Activated naive CD8-positive, alpha-beta T cell (primary cell): ENCODE results near the gene AAMDC.

Experiments used
- H3K27ac Mint-ChIP-seq: one replicate; pipeline ENCODE4 v1.8.0; 2021; ENCODE audit warnings: mixed read lengths
- H3K27me3 Mint-ChIP-seq: one replicate; pipeline ENCODE4 v1.8.0; 2021; ENCODE audit warnings: mixed read lengths
- H3K36me3 Mint-ChIP-seq: one replicate; pipeline ENCODE4 v1.8.0; 2021; ENCODE audit warnings: mixed read lengths
- H3K4me1 Mint-ChIP-seq: one replicate; pipeline ENCODE4 v1.8.0; 2021; ENCODE audit warnings: low read depth, mixed read lengths
- H3K4me3 Mint-ChIP-seq: one replicate; pipeline ENCODE4 v1.8.0; 2021; ENCODE audit warnings: mild to moderate bottlenecking, mixed read lengths
- H3K9me3 Mint-ChIP-seq: one replicate; pipeline ENCODE4 v1.8.0; 2021; ENCODE audit warnings: low read depth, mixed read lengths

Gene AAMDC

DNA sequence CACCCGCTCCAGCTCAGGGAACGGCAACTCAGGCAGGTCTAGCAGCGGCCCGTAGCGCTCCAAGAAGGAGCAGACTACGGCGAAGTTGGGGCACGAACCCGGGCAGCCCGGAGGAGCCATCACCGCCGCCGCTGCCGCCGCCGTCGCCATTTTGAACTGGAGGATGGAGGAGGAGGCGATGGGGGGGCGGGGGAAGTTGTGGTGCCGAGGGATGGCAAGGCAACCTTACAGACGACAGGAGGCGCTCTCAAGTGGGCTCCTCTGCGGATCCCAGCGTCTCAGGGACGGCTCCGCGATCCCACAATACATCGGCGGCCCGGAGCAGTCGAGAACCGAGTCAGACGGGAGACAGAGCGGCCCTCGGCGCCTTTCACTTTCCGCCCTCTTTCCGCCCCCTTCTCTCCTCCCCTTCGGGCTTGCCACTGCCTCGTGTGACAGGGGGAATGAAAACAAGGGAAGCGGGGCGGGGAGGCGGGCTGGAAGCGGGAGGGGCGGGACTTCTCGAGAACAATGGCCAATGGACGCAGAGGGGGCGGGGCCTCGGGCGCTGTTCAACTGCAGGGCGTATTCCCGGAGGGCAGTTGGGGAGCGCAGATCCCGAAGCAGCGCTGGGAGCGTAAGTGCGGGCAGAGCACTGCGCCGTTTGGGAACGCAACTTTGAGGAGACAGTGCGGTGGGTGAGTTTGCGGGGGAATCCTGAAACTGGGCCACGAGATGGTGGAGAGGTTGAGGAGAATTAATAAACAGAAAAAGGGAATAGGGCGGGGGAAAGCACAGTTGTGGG is at the start of gene AAMDC, which contains the start of gene RSF1:
Gene AAMDC, plus strand, starts transcription at position 580 of the 784 bp plus-strand sequence. CDS start 21,353 bp downstream, outside the sequence.
Gene RSF1, minus strand, starts transcription at position 158 of the 784 bp plus-strand sequence. Its CDS starts 8 bp downstream, at position 150.
- Mint-ChIP-seq H3K27ac (peak within 1 kb of the TSS; percentile 94), H3K36me3 (peaks cover 4% of the 10 kb centered on the region), H3K9me3 (no peaks in the 10 kb centered on the region), H3K4me3 (peak within 1 kb of the TSS; percentile 100), H3K4me1 (peaks cover 40% of the 10 kb centered on the region), H3K27me3 (no peaks in the 10 kb centered on the region)

DNA sequence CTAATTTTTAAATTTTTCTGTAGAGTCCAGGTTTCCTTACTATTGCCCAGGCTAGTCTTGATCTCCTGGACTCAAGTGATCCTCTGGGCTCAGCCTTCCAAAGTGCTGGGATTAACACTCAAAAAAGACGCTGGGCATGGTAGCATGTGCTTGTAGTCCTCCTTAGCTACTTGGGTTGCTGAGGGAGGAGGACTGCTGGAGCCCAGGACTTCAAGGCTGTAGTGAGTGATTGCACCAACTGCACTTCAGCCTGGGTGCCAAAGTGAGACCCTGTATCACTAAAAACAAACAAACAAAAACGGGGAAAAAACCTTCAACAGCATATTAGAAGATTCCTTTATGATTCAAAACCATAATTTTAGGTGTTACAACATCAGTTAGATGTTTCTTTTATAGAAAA is 45.0 kb upstream of the AAMDC start:
- Mint-ChIP-seq H3K9me3 (no peaks in the 10 kb centered on the region), H3K4me1 (peaks cover 64% of the 10 kb centered on the region), H3K36me3 (no peaks in the 10 kb centered on the region), H3K27ac (no peak overlapping the region), H3K4me3 (no peak overlapping the region), H3K27me3 (no peaks in the 10 kb centered on the region)

GRCh38 chr11:77776455-77776854 is 44.5 kb upstream of the AAMDC start:
- Mint-ChIP-seq H3K27ac (no peak overlapping the region), H3K36me3 (peaks cover under 1% of the 10 kb centered on the region), H3K9me3 (no peaks in the 10 kb centered on the region), H3K27me3 (no peaks in the 10 kb centered on the region), H3K4me1 (peaks cover 63% of the 10 kb centered on the region), H3K4me3 (no peak overlapping the region)

DNA sequence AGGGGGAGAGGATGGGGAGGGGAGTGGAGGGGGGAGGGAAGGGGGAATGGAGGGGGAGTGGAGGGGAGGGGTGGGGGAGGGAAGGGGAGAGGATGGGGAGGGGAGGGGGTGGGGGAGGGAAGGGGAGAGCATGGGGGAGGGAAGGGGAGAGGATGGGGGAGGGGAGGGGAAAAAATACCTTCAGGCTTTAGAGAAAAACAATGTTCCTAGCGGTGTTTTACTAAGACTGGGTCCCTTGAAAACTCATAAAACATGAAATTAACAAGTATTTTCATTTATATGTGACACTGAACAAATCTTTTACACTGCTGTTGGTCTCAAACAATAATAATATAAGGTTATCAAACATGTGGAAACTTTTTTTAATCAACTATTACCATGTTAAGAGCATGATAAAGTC is 42.8 kb upstream of the AAMDC start:
- no peaks in the 10 kb centered on the region for H3K9me3 Mint-ChIP-seq
- no peak overlapping the region for H3K4me3 Mint-ChIP-seq
- peaks cover 56% of the 10 kb centered on the region for H3K4me1 Mint-ChIP-seq
- no peak overlapping the region for H3K27ac Mint-ChIP-seq
- no peaks in the 10 kb centered on the region for H3K27me3 Mint-ChIP-seq
- H3K36me3 Mint-ChIP-seq = peaks cover 2% of the 10 kb centered on the region

- Mint-ChIP-seq H3K36me3 (peaks cover 2% of the 10 kb centered on the region), H3K9me3 (no peaks in the 10 kb centered on the region), H3K27ac (peak overlapping the region; percentile 38), H3K4me1 (peaks cover 54% of the 10 kb centered on the region), H3K4me3 (no peak overlapping the region), H3K27me3 (no peaks in the 10 kb centered on the region)
These were observed 42.4 kb upstream of the AAMDC start for GRCh38 chr11:77778549-77778948.

- Mint-ChIP-seq H3K27ac (no peak overlapping the region), H3K4me3 (no peak overlapping the region), H3K36me3 (peaks cover 2% of the 10 kb centered on the region), H3K27me3 (no peaks in the 10 kb centered on the region), H3K4me1 (peaks cover 61% of the 10 kb centered on the region), H3K9me3 (no peaks in the 10 kb centered on the region)
These were observed 41.0 kb upstream of the AAMDC start for GRCh38 chr11:77779935-77780334.

- H3K27ac Mint-ChIP-seq = no peak overlapping the region
- peaks cover 2% of the 10 kb centered on the region for H3K36me3 Mint-ChIP-seq
- H3K4me3 Mint-ChIP-seq = no peak overlapping the region
- H3K4me1 Mint-ChIP-seq = peaks cover 60% of the 10 kb centered on the region
- H3K9me3 Mint-ChIP-seq = no peaks in the 10 kb centered on the region
- no peaks in the 10 kb centered on the region for H3K27me3 Mint-ChIP-seq
These were observed 37.9 kb upstream of the AAMDC start for GRCh38 chr11:77783025-77783424.

GRCh38 chr11:77784572-77784971 is 36.4 kb upstream of the AAMDC start:
- Mint-ChIP-seq H3K9me3 (no peaks in the 10 kb centered on the region), H3K36me3 (peaks cover 2% of the 10 kb centered on the region), H3K27me3 (no peaks in the 10 kb centered on the region), H3K4me1 (peaks cover 62% of the 10 kb centered on the region), H3K27ac (no peak overlapping the region), H3K4me3 (no peak overlapping the region)

- H3K27ac Mint-ChIP-seq = peak overlapping the region; percentile 58
- peak overlapping the region; percentile 0 for H3K4me3 Mint-ChIP-seq
These were observed 31.7 kb upstream of the AAMDC start for GRCh38 chr11:77789061-77789730.

DNA sequence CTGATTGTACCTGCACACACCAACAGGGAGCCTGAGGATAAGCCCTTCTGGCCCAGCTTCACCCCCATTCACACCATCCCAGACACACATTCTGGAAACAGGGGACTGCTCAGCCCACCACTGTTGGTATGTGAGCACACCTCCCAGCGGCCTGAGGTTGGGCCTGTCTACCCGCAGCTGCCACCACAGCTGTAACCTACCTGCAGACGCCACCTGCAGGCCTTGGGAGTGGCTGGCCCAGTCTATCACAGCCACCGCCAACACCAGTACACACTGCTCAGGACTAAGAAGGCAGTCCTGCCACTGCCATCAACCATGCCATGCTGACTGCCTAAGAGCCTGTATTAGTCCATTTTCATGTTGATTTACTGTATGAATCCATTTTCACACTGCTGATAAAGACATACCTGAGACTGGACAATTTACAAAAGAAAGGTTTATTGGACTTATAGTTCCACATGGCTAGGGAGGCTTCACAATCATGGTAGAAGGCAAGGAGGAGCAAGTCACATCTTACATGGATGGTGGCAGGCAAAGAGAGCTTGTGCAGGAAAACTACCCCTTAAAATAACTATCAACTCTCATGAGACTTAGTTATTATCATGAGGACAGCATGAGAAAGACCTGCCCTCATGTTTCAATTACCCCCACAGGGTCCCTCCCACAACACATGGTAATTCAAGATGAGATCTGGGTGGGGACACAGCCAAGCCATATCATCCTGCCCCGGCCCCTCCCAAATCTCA is 31.0 kb upstream of the AAMDC start:
- Mint-ChIP-seq H3K27me3 (no peaks in the 10 kb centered on the region), H3K4me3 (no peak overlapping the region), H3K27ac (no peak overlapping the region), H3K9me3 (no peaks in the 10 kb centered on the region), H3K36me3 (peaks cover 18% of the 10 kb centered on the region), H3K4me1 (peaks cover 75% of the 10 kb centered on the region)

More at GRCh38 chr11:77789061-77789730, 31.7 kb upstream of the AAMDC start:
- no peaks in the 10 kb centered on the region for H3K9me3 Mint-ChIP-seq
- peaks cover 18% of the 10 kb centered on the region for H3K36me3 Mint-ChIP-seq
- H3K27me3 Mint-ChIP-seq = no peaks in the 10 kb centered on the region
- H3K4me1 Mint-ChIP-seq = peaks cover 75% of the 10 kb centered on the region

DNA sequence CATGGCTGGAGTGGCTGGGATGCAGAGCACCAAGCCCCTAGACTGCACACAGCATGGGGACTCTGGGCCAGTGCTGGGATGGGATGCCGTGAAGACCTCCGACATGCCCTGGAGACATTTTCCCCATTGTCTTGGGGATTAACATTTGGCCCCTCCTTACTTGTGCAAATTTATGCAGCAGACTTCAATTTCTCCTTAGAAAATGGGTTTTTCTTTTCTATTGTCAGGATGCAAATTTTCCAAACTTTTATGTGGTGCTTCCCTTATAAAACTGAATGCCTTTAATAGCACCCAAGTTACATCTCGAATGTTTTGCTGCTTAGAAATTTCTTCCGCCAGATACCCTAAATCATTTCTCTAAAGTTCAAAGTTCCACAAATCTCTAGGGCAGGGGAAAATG is 29.6 kb upstream of the AAMDC start:
- peaks cover 83% of the 10 kb centered on the region for H3K4me1 Mint-ChIP-seq

GRCh38 chr11:77793972-77794371 is 27.0 kb upstream of the AAMDC start:
- H3K36me3 Mint-ChIP-seq = peaks cover 24% of the 10 kb centered on the region
- H3K27me3 Mint-ChIP-seq = no peaks in the 10 kb centered on the region
- H3K9me3 Mint-ChIP-seq = no peaks in the 10 kb centered on the region
- no peak overlapping the region for H3K4me3 Mint-ChIP-seq
- H3K4me1 Mint-ChIP-seq = peaks cover 84% of the 10 kb centered on the region
- no peak overlapping the region for H3K27ac Mint-ChIP-seq

More for the DNA sequence above, 29.6 kb upstream of the AAMDC start:
- Mint-ChIP-seq H3K4me3 (no peak overlapping the region), H3K27me3 (no peaks in the 10 kb centered on the region), H3K9me3 (no peaks in the 10 kb centered on the region), H3K27ac (no peak overlapping the region), H3K36me3 (peaks cover 18% of the 10 kb centered on the region)

GRCh38 chr11:77799338-77799737 is 21.6 kb upstream of the AAMDC start:
- Mint-ChIP-seq H3K4me3 (peak overlapping the region; percentile 44), H3K9me3 (no peaks in the 10 kb centered on the region), H3K36me3 (peaks cover 10% of the 10 kb centered on the region), H3K27me3 (no peaks in the 10 kb centered on the region), H3K4me1 (peaks cover 73% of the 10 kb centered on the region), H3K27ac (peak overlapping the region; percentile 54)

GRCh38 chr11:77800449-77800848 is 20.5 kb upstream of the AAMDC start:
- H3K9me3 Mint-ChIP-seq = no peaks in the 10 kb centered on the region
- no peaks in the 10 kb centered on the region for H3K27me3 Mint-ChIP-seq
- H3K27ac Mint-ChIP-seq = peak overlapping the region; percentile 64
- peaks cover 68% of the 10 kb centered on the region for H3K4me1 Mint-ChIP-seq
- H3K4me3 Mint-ChIP-seq = no peak overlapping the region
- H3K36me3 Mint-ChIP-seq = peaks cover 10% of the 10 kb centered on the region

DNA sequence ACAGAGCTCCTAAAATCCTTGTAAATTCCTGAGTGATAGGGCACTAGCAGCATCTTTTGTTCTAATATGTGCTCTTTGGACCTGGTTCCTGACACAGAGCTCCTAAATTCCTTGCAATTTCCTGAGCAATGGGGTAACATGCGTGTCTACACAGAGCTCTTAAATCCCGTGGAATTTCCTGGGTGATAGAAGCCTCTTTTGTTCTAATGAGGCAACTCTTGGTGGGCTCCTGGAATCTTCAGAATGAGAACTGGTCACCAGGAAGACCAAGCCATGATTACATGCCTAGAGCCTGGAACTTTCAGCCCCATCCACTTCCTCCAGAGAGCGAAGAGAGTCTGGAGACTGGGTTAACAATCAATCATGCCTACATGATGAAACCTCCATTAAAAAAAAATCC is 19.5 kb upstream of the AAMDC start:
- peaks cover 10% of the 10 kb centered on the region for H3K36me3 Mint-ChIP-seq
- peaks cover 64% of the 10 kb centered on the region for H3K4me1 Mint-ChIP-seq
- H3K27me3 Mint-ChIP-seq = no peaks in the 10 kb centered on the region
- H3K4me3 Mint-ChIP-seq = no peak overlapping the region
- no peaks in the 10 kb centered on the region for H3K9me3 Mint-ChIP-seq
- H3K27ac Mint-ChIP-seq = peak overlapping the region; percentile 73
